K562 (cell line): ENCODE measurements around the gene ADRB1. TPM values are rescaled to one million over a fixed set of nuclear protein-coding genes. Genes with fewer than 3 reads are reported as not detected.

Source experiments
- ATAC-seq: fragments of 200-7000 bp; cut with Tn5 transposase; 3 replicates; pipeline ENCODE4 v1.9.1; 2020; ENCODE audit warnings: moderate library complexity
- BruUV-seq: library from RNA; stranded (reverse); fragments of 400-500 nt; replicated peaks from 2 replicates; lab custom pipeline; 2021; lab: Mats Ljungman, UMichigan
- CTCF ChIA-PET: fragments of 300-600 bp; formaldehyde crosslinking; extraction: SDS; loops from one replicate; lab custom pipeline; 2021; ENCODE audit warnings: low intra/inter-chr PET ratio; lab: Yijun Ruan, JAX
- POLR2A ChIA-PET: fragments of 300-600, 350-650 bp; sonication (Branson Sonifier 250); formaldehyde crosslinking; extraction: SDS; loops from one replicate; lab custom pipeline; 2021; ENCODE audit warnings: antibody characterized with exemption, inconsistent platforms; lab: Yijun Ruan, JAX
- DNase-seq, 4 experiments: peaks; one replicate each; pipeline versions ENCODE4 v3.0.0 to v3.0.0-alpha.2; 2011 to 2018; ENCODE audit warnings: low spot score in 3 of 4, mixed read lengths in 3 of 4; ENCODE audit errors: extremely low read depth in 1 of 4
- FAIRE-seq: peaks from 2 replicates; lab custom pipeline; 2011; peaks lifted over from hg19 to GRCh38; lab: Jason Lieb, UNC
- H2AFZ ChIP-seq: 2 replicates; pipeline ENCODE4 v1.6.0; 2011; ENCODE audit warnings: low read depth, low read length, control low read depth, inconsistent platforms
- H3K27ac ChIP-seq: fragments of 200-600 bp; 3 replicates; pipeline ENCODE4 v1.8.0; 2011; ENCODE audit warnings: low read depth, mild to moderate bottlenecking, control low read depth, inconsistent platforms, low read length, moderate library complexity, mixed read lengths; ENCODE audit errors: extremely low read depth
- H3K27me3 ChIP-seq, 2 experiments: fragments of 300-600 bp in 1 of 2; 2 replicates in 1 of 2; 3 replicates in 1 of 2; pipeline versions ENCODE4 v1.6.0 to v1.8.0; 2011; ENCODE audit warnings: inconsistent platforms in 2 of 2, low read length in 2 of 2, mild to moderate bottlenecking in 1 of 2, mixed read lengths in 1 of 2, moderate library complexity in 1 of 2; ENCODE audit not compliant: control insufficient read depth in 2 of 2, insufficient read depth in 2 of 2
- H3K36me3 ChIP-seq: fragments of 300-600 bp; 3 replicates; pipeline ENCODE4 v1.8.0; 2011; ENCODE audit warnings: mild to moderate bottlenecking, low read length, inconsistent platforms; ENCODE audit not compliant: control insufficient read depth, insufficient read depth
- H3K4me1 ChIP-seq, 2 experiments: fragments of 200-600 bp in 1 of 2; replicated peaks in 1 of 2; 2 replicates in 1 of 2; 3 replicates in 1 of 2; pipeline versions ENCODE4 v1.5.1 to v1.8.0; 2011; ENCODE audit warnings: inconsistent platforms in 2 of 2, low read length in 2 of 2, mild to moderate bottlenecking in 1 of 2, mixed read lengths in 1 of 2, moderate library complexity in 1 of 2; ENCODE audit not compliant: control insufficient read depth in 2 of 2, insufficient read depth in 2 of 2
- H3K4me2 ChIP-seq: 2 replicates; pipeline ENCODE4 v1.6.1; 2011; ENCODE audit warnings: low read length, control low read depth, inconsistent platforms, mixed read lengths; ENCODE audit not compliant: insufficient read depth
- H3K4me3 ChIP-seq: fragments of 200-600 bp; sonication (generic), shearing (Covaris generic); 2 replicates; pipeline ENCODE4 v1.5.1; 2016; ENCODE audit warnings: control low read depth, inconsistent platforms
- H3K79me2 ChIP-seq: fragments of 200-600 bp; 3 replicates; pipeline ENCODE4 v1.8.0; 2011; ENCODE audit warnings: low read length, inconsistent platforms; ENCODE audit not compliant: control insufficient read depth, insufficient read depth
- H3K9ac ChIP-seq, 2 experiments: 2 replicates each; pipeline versions ENCODE4 v1.6.0 to v1.6.1; 2011; ENCODE audit warnings: low read depth in 2 of 2, low read length in 2 of 2, control low read depth in 1 of 2, inconsistent platforms in 1 of 2, mild to moderate bottlenecking in 1 of 2, mixed read lengths in 1 of 2; ENCODE audit not compliant: insufficient read depth in 1 of 2
- H3K9me1 ChIP-seq: one replicate; pipeline ENCODE4 v1.6.0; 2011; ENCODE audit warnings: inconsistent platforms, mild to moderate bottlenecking, low read length, moderate library complexity; ENCODE audit not compliant: control insufficient read depth, insufficient read depth
- H3K9me3 ChIP-seq: replicated peaks from 2 replicates; pipeline ENCODE4 v1.5.1; 2011; ENCODE audit warnings: low read depth, low read length, inconsistent platforms; ENCODE audit not compliant: control insufficient read depth, insufficient read depth
- H4K20me1 ChIP-seq: replicated peaks from 2 replicates; pipeline ENCODE4 v1.6.1; 2011; ENCODE audit warnings: low read length, inconsistent platforms, mixed read lengths; ENCODE audit not compliant: control insufficient read depth, insufficient read depth
- ARID1B ChIP-seq: fragments of 450-650 bp; IDR thresholded peaks from 2 replicates; pipeline ENCODE4 v1.6.1; 2016; ENCODE audit warnings: antibody characterized with exemption, mild to moderate bottlenecking, inconsistent platforms
- ATF2 ChIP-seq: sonication (generic); formaldehyde crosslinking; IDR thresholded peaks from 2 replicates; pipeline ENCODE4 v1.8.1; 2022; ENCODE audit warnings: missing genetic modification reagents
- HDAC8 ChIP-seq: fragments of 450-650 bp; IDR thresholded peaks from 2 replicates; pipeline ENCODE4 v1.6.1; 2016; ENCODE audit warnings: mild to moderate bottlenecking, missing genetic modification characterization, moderate library complexity, missing compliant biosample characterization
- HNRNPL ChIP-seq: fragments of 200-400 bp; formaldehyde crosslinking; IDR thresholded peaks from 2 replicates; pipeline ENCODE4 v1.6.1; 2017; ENCODE audit warnings: low read depth, mild to moderate bottlenecking, low read length
- MYC ChIP-seq, 2 experiments: fragments of 250-450 bp in 1 of 2; sonication (Bioruptor Pico) in 1 of 2; IDR thresholded peaks; 2 replicates each; pipeline versions ENCODE4 v1.5.1 to v1.6.1; 2012 to 2021; ENCODE audit warnings: low read depth in 2 of 2, borderline replicate concordance in 1 of 2, improper control_type of control experiment in 1 of 2, low read length in 1 of 2, mild to moderate bottlenecking in 1 of 2, moderate library complexity in 1 of 2
- NBN ChIP-seq: fragments of 450-650 bp; IDR thresholded peaks from 2 replicates; pipeline ENCODE4 v1.6.1; 2016; ENCODE audit warnings: low read depth, mild to moderate bottlenecking
- NCOA6 ChIP-seq: fragments of 450-650 bp; IDR thresholded peaks from 2 replicates; pipeline ENCODE4 v1.6.1; 2017; ENCODE audit warnings: mild to moderate bottlenecking
- NR4A1 ChIP-seq, 2 experiments: fragments of 250-450 bp in 1 of 2; fragments of 450-650 bp in 1 of 2; sonication (Bioruptor Pico) in 1 of 2; IDR thresholded peaks; 2 replicates each; pipeline versions ENCODE4 v1.4.0 to v1.6.1; 2016 to 2020; ENCODE audit warnings: mild to moderate bottlenecking in 2 of 2, missing compliant biosample characterization in 1 of 2, missing genetic modification characterization in 1 of 2, moderate library complexity in 1 of 2
- PHF8 ChIP-seq: fragments of 200-600 bp; sonication (generic); IDR thresholded peaks from 2 replicates; pipeline ENCODE4 v1.6.1; 2012; ENCODE audit warnings: mixed run types, mild to moderate bottlenecking, inconsistent platforms, low read length, moderate library complexity, borderline replicate concordance
- TBP ChIP-seq: optimal IDR thresholded peaks from 2 replicates; pipeline ENCODE3; 2011; ENCODE audit warnings: low read depth, low read length, improper control_type of control experiment
- TCF7L2 ChIP-seq: fragments of 150-350 bp; IDR thresholded peaks from 2 replicates; pipeline ENCODE4 v1.6.1; 2016; ENCODE audit warnings: low read depth, mild to moderate bottlenecking, low read length, moderate library complexity
- ZBTB12 ChIP-seq: fragments of 250-450 bp; sonication (Bioruptor Pico); IDR thresholded peaks from 2 replicates; pipeline ENCODE4 v1.4.0; 2020
- ZC3H11A ChIP-seq: IDR thresholded peaks from 2 replicates; pipeline ENCODE4 v1.6.1; 2012; ENCODE audit warnings: low read depth, low read length, improper control_type of control experiment
- ZNF445 ChIP-seq: fragments of 250-450 bp; sonication (Bioruptor Pico); IDR thresholded peaks from 2 replicates; pipeline ENCODE4 v1.4.0; 2020; ENCODE audit warnings: low read depth, mild to moderate bottlenecking, moderate library complexity
- ZNF717 ChIP-seq: fragments of 250-450 bp; sonication (Bioruptor Pico); IDR thresholded peaks from 2 replicates; pipeline ENCODE4 v1.5.0; 2021
- WGBS: fragments of 100-300 bp; shearing (Covaris generic); methylation state at CpG from one replicate; pipeline ENCODE4 v1.1.6; 2016; ENCODE audit warnings: low coverage, mixed read lengths; ENCODE audit not compliant: insufficient coverage; ENCODE audit errors: missing lambda C conversion rate; 5-methylcytosine and 5-hydroxymethylcytosine counted together
- in situ Hi-C: fragments of 300-500 bp; cut with MboI; formaldehyde crosslinking; loops from 4 replicates; pipeline ENCODE4 v1.15.0; 2018; ENCODE audit warnings: inconsistent platforms, mixed read lengths
- intact Hi-C: fragments of 100-400 bp; cut with micrococcal nuclease; formaldehyde crosslinking; loops from 2 replicates; pipeline ENCODE4 v1.14.2; 2022
- polyA plus RNA-seq, 8 experiments: library from polyadenylated mRNA; depleted of rRNA in 4 of 8; stranded (reverse) in 5 of 8; unstranded in 3 of 8; fragments of >200 nt; fragmentation: Nextera tagmentation in 2 of 8; fragmentation: Illumina TruSeq in 1 of 8; extraction: Ambion mirVana in 2 of 8; extraction: Trizol in 1 of 8; gene quantifications; 2 replicates each; pipeline versions ENCODE4 v1.2.1 to v1.2.3, GENCODE V29; 2011 to 2014; ENCODE audit warnings: inconsistent platforms in 1 of 8, missing spikeins in 1 of 8
- total RNA-seq, 7 experiments: library from RNA; depleted of rRNA in 6 of 7; stranded (reverse); fragments of >200 nt in 6 of 7; fragmentation: Illumina TruSeq in 2 of 7; extraction: Trizol in 2 of 7; gene quantifications; 2 replicates each; pipeline versions ENCODE4 v1.2.1 to v1.2.3, GENCODE V29; 2011 to 2021; ENCODE audit warnings: low replicate concordance in 1 of 7

ADRB1 gene
- total and polyA plus RNA-seq, 9 of the 15 experiments (the other 6 are each of a cell fraction or from before 2014, with no cell fraction given) = 0.07 to 0.11 (median 0.09) TPM; not detected in 6

GRCh38 chr10:114041166-114041565, 2.5 kb upstream of the ADRB1 start:
- CTCF ChIA-PET = no interaction called here
- POLR2A ChIA-PET = no interaction called here
- intact Hi-C loops = no loop called here
- ATAC-seq = no peak
- no peaks in the 10 kb centered on the region for H3K36me3 ChIP-seq
- BruUV-seq = no TSS peak
- H3K79me2 ChIP-seq = no peaks in the 10 kb centered on the region
- in situ Hi-C loops = no loop called here
- H3K9ac ChIP-seq = no peak overlapping the region
- peaks cover 4 to 8% of the 10 kb centered on the region in 2 experiments; a peak in 4 of 5 replicates for H3K27me3 ChIP-seq
- no peak overlapping the region for H3K27ac ChIP-seq
- no peaks in the 10 kb centered on the region for H4K20me1 ChIP-seq
- WGBS = 16% methylated on average over 6 of the region's 8 CpGs
- DNase-seq = no peak
- H3K4me2 ChIP-seq = no peak overlapping the region
- no peak for TF ChIP-seq ZC3H11A
- TF ChIP-seq ZNF717 (CRISPR knock-in tag) = no peak
- no peak for TF ChIP-seq TBP
- TF ChIP-seq MYC (IDR thresholded peaks at IDR 0.05; ENCODE audit: low read depth, low read length) = no peak
- TF ChIP-seq MYC (CRISPR knock-in tag; IDR thresholded peaks at IDR 0.05; ENCODE audit: borderline replicate concordance, low read depth) = no peak
- no peak for TF ChIP-seq TCF7L2
- TF ChIP-seq NCOA6 = no peak
- no peak for TF ChIP-seq ATF2 (CRISPR knock-in tag)
- no peak for TF ChIP-seq ARID1B
- no peak for TF ChIP-seq HDAC8 (tag)
- no peak for TF ChIP-seq NR4A1 (CRISPR knock-in tag; IDR thresholded peaks at IDR 0.05)
- no peak for TF ChIP-seq NR4A1 (tag; IDR thresholded peaks at IDR 0.05)
- TF ChIP-seq ZBTB12 (CRISPR knock-in tag) = no peak
- no peak for TF ChIP-seq HNRNPL
- no peak for TF ChIP-seq PHF8
- TF ChIP-seq NBN = no peak
- TF ChIP-seq ZNF445 (CRISPR knock-in tag) = no peak
- H3K9me3 ChIP-seq = no peaks in the 10 kb centered on the region
- H3K4me1 ChIP-seq = peaks cover 0 to 4% of the 10 kb centered on the region in 2 experiments; a peak in 1 of 5 replicates
- H3K4me3 ChIP-seq = no peak overlapping the region
- no peak for FAIRE-seq
- H2AFZ ChIP-seq = no peak overlapping the region
- H3K9me1 ChIP-seq = no peaks in the 10 kb centered on the region
